Measurements from ENCODE around the gene ETV4. TPM values are rescaled to one million over a fixed set of nuclear protein-coding genes. Genes with fewer than 3 reads are reported as not detected.

ETV4 gene
- 1.6 TPM for total RNA-seq

DNA sequence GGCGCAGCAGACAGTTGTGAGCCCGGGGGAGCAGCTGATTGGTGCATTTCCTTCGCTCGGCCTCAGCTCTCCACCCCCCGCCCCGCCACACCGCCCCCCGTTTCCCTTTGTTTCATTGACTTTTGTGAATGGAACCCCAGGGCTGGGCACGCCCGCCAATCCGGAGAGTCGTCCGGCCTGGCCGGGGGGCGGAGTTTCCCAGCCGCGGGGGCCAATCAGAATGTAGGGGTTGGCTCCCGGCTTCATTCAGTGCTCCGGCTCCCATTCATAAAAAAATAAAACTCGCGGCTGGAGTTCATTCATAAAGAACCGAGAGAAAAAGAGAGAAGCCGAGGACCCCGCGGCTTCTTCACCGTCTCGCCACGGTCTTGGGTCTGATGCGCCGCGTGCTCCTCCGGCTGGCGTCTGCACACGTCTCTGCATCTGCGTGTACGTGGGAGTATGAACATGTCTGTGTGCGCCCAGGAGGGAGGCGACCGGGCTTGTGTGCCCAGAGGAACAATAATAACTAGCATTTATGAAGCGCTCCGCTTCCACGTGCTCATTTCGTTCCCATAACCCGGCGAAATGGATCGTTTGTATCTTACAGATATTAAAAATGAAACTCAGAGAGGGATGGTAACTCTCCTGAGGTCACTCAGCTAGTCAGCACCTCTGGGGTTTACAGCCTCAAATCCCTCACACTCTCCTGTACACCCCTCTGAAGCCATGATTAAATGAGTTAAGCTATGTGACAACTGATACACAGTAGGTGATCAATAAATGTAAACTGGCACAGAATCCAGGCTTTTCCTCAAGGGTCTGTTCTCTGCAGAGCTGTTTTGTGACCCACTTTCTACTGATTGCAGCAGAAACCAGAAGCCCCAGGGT, at the start of gene ETV4:
TSS of gene ETV4 (minus strand) at position 22 of the 870 bp plus-strand sequence. CDS start 723 bp downstream, outside the sequence.

DNA sequence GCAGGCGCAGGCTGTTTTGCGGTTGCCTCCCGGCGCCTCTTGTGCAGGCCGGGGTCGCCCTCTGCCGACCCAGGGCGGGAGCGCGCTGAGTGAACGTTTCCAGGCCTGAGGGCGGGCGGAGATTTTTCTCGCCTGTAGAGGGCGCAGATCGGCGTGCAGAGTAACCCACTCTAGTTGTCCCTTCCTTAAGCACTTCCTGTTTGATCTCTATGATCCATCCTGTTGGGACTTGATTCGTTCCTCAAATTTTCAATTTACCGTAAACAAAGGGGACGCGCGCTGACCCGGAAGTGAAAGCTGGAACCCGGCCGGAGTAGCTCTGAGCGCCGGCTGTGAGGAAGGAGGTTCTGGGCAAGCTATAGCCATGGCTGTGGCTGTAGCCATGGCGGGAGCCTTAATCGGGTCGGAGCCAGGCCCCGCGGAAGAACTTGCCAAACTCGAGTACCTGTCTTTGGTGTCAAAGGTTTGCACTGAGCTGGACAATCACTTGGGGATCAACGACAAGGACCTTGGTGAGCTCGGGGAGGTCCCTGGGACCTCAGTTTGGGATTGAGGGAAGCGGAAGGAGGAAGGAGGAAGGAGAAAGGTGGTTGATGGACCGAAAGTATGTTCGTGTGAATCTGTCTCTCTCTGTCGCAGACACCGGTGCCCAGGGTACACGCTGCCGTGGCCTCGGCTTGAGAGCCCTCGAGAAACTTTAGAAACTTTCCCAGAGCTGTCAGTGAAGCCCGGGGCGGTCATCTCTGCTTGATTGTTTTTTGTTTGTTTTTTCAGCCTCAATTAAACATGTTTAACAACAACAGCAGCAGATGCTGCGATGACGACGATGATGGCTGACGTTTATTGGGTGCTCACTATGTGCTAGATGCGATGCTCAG, 62.2 kb downstream of the ETV4 start, which contains the start of gene DHX8:
TSS of gene DHX8 (plus strand) at position 302 of the 878 bp plus-strand sequence. CDS start at position 365, 63 bp downstream.

Other genes with a start within 250 kb of the ETV4 start
- gene ARL4D, start 147.3 kb downstream of the ETV4 start, total RNA-seq = 43.8 TPM
- 57.3 TPM for gene DHX8, start 62.4 kb downstream of the ETV4 start, total RNA-seq
- not detected for gene MEOX1, start 115.6 kb upstream of the ETV4 start, total RNA-seq
- not detected for gene SOST, start 212.5 kb upstream of the ETV4 start, total RNA-seq
- 38.2 TPM for gene DUSP3, start 232.6 kb upstream of the ETV4 start, total RNA-seq
- gene CFAP97D1, start 234.1 kb upstream of the ETV4 start, total RNA-seq = not detected

Measured in parietal lobe (tissue), 1 donor.